Fibroblast of peridontal ligament (primary cell): ENCODE results near the gene RNU6-8.

Source experiments
- DNase-seq: peaks from one replicate; pipeline ENCODE4 v3.0.0-alpha.2; 2010; ENCODE audit errors: extremely low read depth

RNU6-8 gene

GRCh38 chr14:32205554-32205953 lies 2.5 kb upstream of the RNU6-8 start:
- no peak for DNase-seq

- no peak for DNase-seq
Observed at GRCh38 chr14:32203928-32204357, 874 bp upstream of the RNU6-8 start.

- peak; percentile 32 for DNase-seq
Observed at GRCh38 chr14:32202491-32202997, 525 bp downstream of the RNU6-8 start.

GRCh38 chr14:32201816-32202490 lies 1.1 kb downstream of the RNU6-8 start, which contains the start of gene RNU6-7:
RNU6-7 (plus strand) TSS chr14:32202045.
- peak; percentile 31 for DNase-seq

GRCh38 chr14:32201193-32201815 lies 1.8 kb downstream of the RNU6-8 start:
- peak; percentile 17 for DNase-seq

- no peak for DNase-seq
Observed at GRCh38 chr14:32200368-32201192, 2.5 kb downstream of the RNU6-8 start.

- DNase-seq, result no peak
Observed at GRCh38 chr14:32197919-32198318, 5.2 kb downstream of the RNU6-8 start.

GRCh38 chr14:32195636-32196035 lies 7.4 kb downstream of the RNU6-8 start:
- no peak for DNase-seq

- DNase-seq, result no peak
Observed at GRCh38 chr14:32193532-32193931, 9.5 kb downstream of the RNU6-8 start.

- no peak for DNase-seq
Observed at GRCh38 chr14:32192712-32193373, 10.2 kb downstream of the RNU6-8 start.

GRCh38 chr14:32190673-32191072 lies 12.4 kb downstream of the RNU6-8 start:
- no peak for DNase-seq

- no peak for DNase-seq
Observed at GRCh38 chr14:32189811-32190210, 13.3 kb downstream of the RNU6-8 start.

GRCh38 chr14:32186248-32186647 lies 16.8 kb downstream of the RNU6-8 start:
- no peak for DNase-seq

- no peak for DNase-seq
Observed at GRCh38 chr14:32185097-32185496, 18.0 kb downstream of the RNU6-8 start.

GRCh38 chr14:32183151-32184058 lies 19.7 kb downstream of the RNU6-8 start:
- DNase-seq, result no peak

- DNase-seq, result no peak
Observed at GRCh38 chr14:32171469-32171868, 31.6 kb downstream of the RNU6-8 start.

- no peak for DNase-seq
Observed at GRCh38 chr14:32169191-32169590, 33.9 kb downstream of the RNU6-8 start.

- no peak for DNase-seq
Observed at GRCh38 chr14:32167907-32168306, 35.2 kb downstream of the RNU6-8 start.

- DNase-seq, result no peak
Observed at GRCh38 chr14:32166924-32167323, 36.1 kb downstream of the RNU6-8 start.

- no peak for DNase-seq
Observed at GRCh38 chr14:32166029-32166428, 37.0 kb downstream of the RNU6-8 start.
